ENCODE results near the gene MAML3.
A peak's percentile ranks its signal among the peaks of the same experiment; 100 is the strongest.

The MAML3 gene

GRCh38 chr4:140096921-140097320 is 57.1 kb downstream of the MAML3 start:
- DNase-seq: no peak

GRCh38 chr4:140096483-140096861 is 57.5 kb downstream of the MAML3 start:
- no peak for DNase-seq

GRCh38 chr4:140095694-140096482 is 58.1 kb downstream of the MAML3 start:
- peak; percentile 81 for DNase-seq

- peak; percentile 70 for DNase-seq
These were observed 59.3 kb downstream of the MAML3 start for GRCh38 chr4:140094438-140095420.

- DNase-seq: no peak
These were observed 61.7 kb downstream of the MAML3 start for GRCh38 chr4:140092094-140092851.

- DNase-seq: no peak
These were observed 62.7 kb downstream of the MAML3 start for GRCh38 chr4:140091305-140091704.

GRCh38 chr4:140090215-140090731 is 63.7 kb downstream of the MAML3 start:
- DNase-seq: no peak

GRCh38 chr4:140089216-140089615 is 64.8 kb downstream of the MAML3 start:
- no peak for DNase-seq

GRCh38 chr4:140088323-140088967 is 65.5 kb downstream of the MAML3 start:
- no peak for DNase-seq

GRCh38 chr4:140085881-140086280 is 68.1 kb downstream of the MAML3 start:
- DNase-seq: no peak

GRCh38 chr4:140085062-140085622 is 68.8 kb downstream of the MAML3 start:
- DNase-seq: no peak

- DNase-seq: no peak
These were observed 69.6 kb downstream of the MAML3 start for GRCh38 chr4:140084385-140084784.

GRCh38 chr4:140082391-140082755 is 71.6 kb downstream of the MAML3 start:
- no peak for DNase-seq

- DNase-seq: no peak
These were observed 72.2 kb downstream of the MAML3 start for GRCh38 chr4:140081641-140082390.

GRCh38 chr4:140080883-140081282 is 73.1 kb downstream of the MAML3 start:
- DNase-seq: no peak

GRCh38 chr4:140078366-140078765 is 75.6 kb downstream of the MAML3 start:
- no peak for DNase-seq

- no peak for DNase-seq
These were observed 77.7 kb downstream of the MAML3 start for GRCh38 chr4:140076307-140076706.

GRCh38 chr4:140071806-140072205 is 82.2 kb downstream of the MAML3 start:
- peak; percentile 74 for DNase-seq

GRCh38 chr4:140070973-140071372 is 83.0 kb downstream of the MAML3 start:
- no peak for DNase-seq

GRCh38 chr4:140070366-140070765 is 83.6 kb downstream of the MAML3 start:
- no peak for DNase-seq

- DNase-seq: no peak
These were observed 84.9 kb downstream of the MAML3 start for GRCh38 chr4:140069066-140069465.

All from activated CD8-positive, alpha-beta memory T cell treated with anti-CD3 and anti-CD28 coated beads for 24 hours (primary cell).